Suppressor macrophage treated with lipopolysaccharide for 1 hour (primary cell): ENCODE measurements around the gene CAMKK1.

Experiments
- DNase-seq, 3 donors: peaks; one replicate each; pipeline ENCODE4 v3.0.0-alpha.2; 2020 to 2022

CAMKK1 gene

GRCh38 chr17:3893003-3893719 lies at the start of gene CAMKK1:
Gene CAMKK1, minus strand, starts transcription at chr17:3893053. Its CDS starts 7,366 bp downstream, at chr17:3885687.
- peak; percentile 93 to 99 (median 97) for DNase-seq

GRCh38 chr17:3940965-3941698 lies 48.3 kb upstream of the CAMKK1 start:
- DNase-seq, result no peak

GRCh38 chr17:3937359-3937758 lies 44.5 kb upstream of the CAMKK1 start:
- no peak for DNase-seq

- no peak for DNase-seq
Observed at GRCh38 chr17:3935825-3936355, 43.0 kb upstream of the CAMKK1 start.

- peak; percentile 80 to 86 (median 81) for DNase-seq
Observed at GRCh38 chr17:3935140-3935542, 42.3 kb upstream of the CAMKK1 start.

- no peak for DNase-seq
Observed at GRCh38 chr17:3929764-3930163, 36.9 kb upstream of the CAMKK1 start.

GRCh38 chr17:3929181-3929580 lies 36.3 kb upstream of the CAMKK1 start:
- peak; percentile 70 to 86 (median 71) for DNase-seq

- DNase-seq, result no peak
Observed at GRCh38 chr17:3928406-3928805, 35.6 kb upstream of the CAMKK1 start.

- no peak for DNase-seq
Observed at GRCh38 chr17:3927628-3928340, 34.9 kb upstream of the CAMKK1 start.

GRCh38 chr17:3926860-3927627 lies 34.2 kb upstream of the CAMKK1 start:
- no peak for DNase-seq

- DNase-seq, result no peak
Observed at GRCh38 chr17:3925684-3926485, 33.0 kb upstream of the CAMKK1 start.

- no peak for DNase-seq
Observed at GRCh38 chr17:3924512-3925350, 31.9 kb upstream of the CAMKK1 start.

GRCh38 chr17:3923466-3924190 lies 30.8 kb upstream of the CAMKK1 start:
- DNase-seq, result no peak

GRCh38 chr17:3922765-3923164 lies 29.9 kb upstream of the CAMKK1 start:
- no peak for DNase-seq

GRCh38 chr17:3921502-3922319 lies 28.9 kb upstream of the CAMKK1 start:
- no peak for DNase-seq

- DNase-seq, result no peak
Observed at GRCh38 chr17:3921006-3921405, 28.2 kb upstream of the CAMKK1 start.

- DNase-seq, result no peak
Observed at GRCh38 chr17:3919123-3919624, 26.3 kb upstream of the CAMKK1 start.

GRCh38 chr17:3918372-3919122 lies 25.7 kb upstream of the CAMKK1 start:
- DNase-seq, result no peak
